WTC11 (cell line): Measurements from ENCODE around the gene TPTE2.

Experiments used
- SMAD3 ChIP-seq: sonication (generic); formaldehyde crosslinking; IDR thresholded peaks from 2 replicates; pipeline ENCODE4 v1.8.0; 2022; ENCODE audit warnings: missing genetic modification reagents, mild to moderate bottlenecking, borderline replicate concordance
- TF ChIP-seq, protein P1 (sequence below): sonication (generic); formaldehyde crosslinking; IDR thresholded peaks from 2 replicates; pipeline ENCODE4 v1.8.1; 2023; ENCODE audit warnings: mild to moderate bottlenecking, missing genetic modification reagents

DNA sequence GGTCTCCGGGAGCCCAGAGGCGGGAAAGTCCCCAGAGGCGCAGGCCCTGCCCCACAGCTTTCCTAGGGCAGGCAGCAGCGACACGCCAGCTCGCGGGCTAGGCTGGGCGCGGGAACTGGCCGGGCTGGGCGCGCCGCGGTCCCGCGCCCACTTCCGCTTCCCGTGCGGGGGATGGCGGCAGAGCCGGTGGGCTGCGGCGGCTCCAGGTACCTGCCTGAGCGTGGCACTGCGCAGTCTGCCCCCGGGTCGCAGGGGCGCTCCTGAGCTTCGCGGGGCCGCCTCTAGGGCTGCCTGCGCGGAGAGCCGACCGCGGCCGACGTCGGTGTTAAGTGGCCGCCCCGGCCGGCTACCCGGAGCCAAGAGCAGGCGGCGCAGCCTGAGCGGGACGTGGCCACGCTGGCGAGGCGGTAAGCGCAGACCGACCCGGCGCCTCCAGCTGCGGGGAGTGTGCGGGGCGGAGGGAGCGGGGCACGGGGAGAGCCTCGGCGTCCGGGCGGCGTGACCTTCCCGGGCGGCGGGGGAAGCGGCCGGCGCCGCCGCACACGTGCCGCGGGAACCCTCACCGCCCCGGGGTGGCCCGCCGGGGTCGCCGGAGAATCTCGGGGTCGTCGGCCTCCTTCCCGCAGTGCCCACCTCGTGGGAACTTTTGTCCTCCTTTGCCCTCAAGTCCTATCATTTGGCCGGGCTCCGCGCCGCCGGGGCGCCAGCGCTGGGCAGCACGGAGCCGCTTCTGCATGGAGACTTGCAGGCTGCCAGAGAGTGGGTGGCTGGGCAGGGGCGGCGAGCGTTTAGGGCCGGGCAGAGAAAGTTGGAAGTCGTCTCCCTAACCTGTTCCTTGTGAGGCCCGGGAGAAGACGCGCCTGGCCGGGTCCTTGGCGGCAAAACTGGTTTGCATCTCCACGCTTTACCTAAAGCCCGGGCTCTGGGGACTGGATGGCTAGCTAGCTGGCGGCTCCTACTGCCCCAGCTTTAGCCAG is 40.7 kb upstream of the TPTE2 start:
- no peak for TF ChIP-seq SMAD3
- TF ChIP-seq, protein P1, sequence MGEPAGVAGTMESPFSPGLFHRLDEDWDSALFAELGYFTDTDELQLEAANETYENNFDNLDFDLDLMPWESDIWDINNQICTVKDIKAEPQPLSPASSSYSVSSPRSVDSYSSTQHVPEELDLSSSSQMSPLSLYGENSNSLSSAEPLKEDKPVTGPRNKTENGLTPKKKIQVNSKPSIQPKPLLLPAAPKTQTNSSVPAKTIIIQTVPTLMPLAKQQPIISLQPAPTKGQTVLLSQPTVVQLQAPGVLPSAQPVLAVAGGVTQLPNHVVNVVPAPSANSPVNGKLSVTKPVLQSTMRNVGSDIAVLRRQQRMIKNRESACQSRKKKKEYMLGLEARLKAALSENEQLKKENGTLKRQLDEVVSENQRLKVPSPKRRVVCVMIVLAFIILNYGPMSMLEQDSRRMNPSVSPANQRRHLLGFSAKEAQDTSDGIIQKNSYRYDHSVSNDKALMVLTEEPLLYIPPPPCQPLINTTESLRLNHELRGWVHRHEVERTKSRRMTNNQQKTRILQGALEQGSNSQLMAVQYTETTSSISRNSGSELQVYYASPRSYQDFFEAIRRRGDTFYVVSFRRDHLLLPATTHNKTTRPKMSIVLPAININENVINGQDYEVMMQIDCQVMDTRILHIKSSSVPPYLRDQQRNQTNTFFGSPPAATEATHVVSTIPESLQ (CRISPR knock-in tag), result no peak
